H1 (cell line): ENCODE measurements around the gene ZNF860.

ENCODE experiments used
- CBX5 ChIP-seq: fragments of 300-800, 300-1000 bp; sonication (generic); IDR thresholded peaks from 2 replicates; pipeline ENCODE4 v1.7.1; 2016; ENCODE audit warnings: antibody characterized with exemption, low read length, low read depth
- CBX8 ChIP-seq: fragments of 300-800, 300-1000 bp; sonication (generic); IDR thresholded peaks from 2 replicates; pipeline ENCODE4 v1.7.1; 2016; ENCODE audit warnings: low read depth, low read length, borderline replicate concordance
- CTCF ChIP-seq, 3 experiments: IDR thresholded peaks; 1 replicate in 2 of 3; 2 replicates in 1 of 3; pipeline versions ENCODE4 v1.5.1 to v1.6.1; 2011; ENCODE audit warnings: low read length in 3 of 3, mild to moderate bottlenecking in 3 of 3, inconsistent platforms in 2 of 3, low read depth in 1 of 3, moderate library complexity in 1 of 3; ENCODE audit not compliant: insufficient read depth in 1 of 3; ENCODE audit errors: control extremely low read depth in 1 of 3
- MAX ChIP-seq: IDR thresholded peaks from 2 replicates; pipeline ENCODE4 v1.6.1; 2012; ENCODE audit warnings: inconsistent platforms
- POLR2A ChIP-seq, 2 experiments: IDR thresholded peaks; 1 replicate in 1 of 2; 2 replicates in 1 of 2; pipeline ENCODE4 v1.6.1; 2011; ENCODE audit warnings: low read depth in 2 of 2, low read length in 2 of 2, mild to moderate bottlenecking in 2 of 2; ENCODE audit errors: control extremely low read depth in 1 of 2
- POU5F1 ChIP-seq: IDR thresholded peaks from 2 replicates; pipeline ENCODE4 v1.6.1; 2011; ENCODE audit warnings: low read depth, mild to moderate bottlenecking, low read length, moderate library complexity
- TAF7 ChIP-seq: optimal IDR thresholded peaks from 2 replicates; pipeline ENCODE3; 2011; ENCODE audit warnings: low read depth, mild to moderate bottlenecking, inconsistent platforms, low read length, moderate library complexity, borderline replicate concordance

- TF ChIP-seq TAF7 = no peak
- no peak for TF ChIP-seq MAX
- TF ChIP-seq CBX5 = no peak
- no peak for TF ChIP-seq CTCF (IDR thresholded peaks at IDR 0.05; ENCODE audit: control extremely low read depth in 1 of 3, insufficient read depth in 1 of 3, low read depth in 1 of 3, low read length in 3 of 3)
- no peak for TF ChIP-seq POU5F1
- no peak for TF ChIP-seq CBX8
- no peak for TF ChIP-seq POLR2A (IDR thresholded peaks at IDR 0.05; ENCODE audit: control extremely low read depth in 1 of 2, low read depth in 2 of 2, low read length in 2 of 2)
Measured at GRCh38 chr3:31996195-31996594, 14.6 kb downstream of the ZNF860 start.
